Measurements from ENCODE around the gene LCE2A.

DNA sequence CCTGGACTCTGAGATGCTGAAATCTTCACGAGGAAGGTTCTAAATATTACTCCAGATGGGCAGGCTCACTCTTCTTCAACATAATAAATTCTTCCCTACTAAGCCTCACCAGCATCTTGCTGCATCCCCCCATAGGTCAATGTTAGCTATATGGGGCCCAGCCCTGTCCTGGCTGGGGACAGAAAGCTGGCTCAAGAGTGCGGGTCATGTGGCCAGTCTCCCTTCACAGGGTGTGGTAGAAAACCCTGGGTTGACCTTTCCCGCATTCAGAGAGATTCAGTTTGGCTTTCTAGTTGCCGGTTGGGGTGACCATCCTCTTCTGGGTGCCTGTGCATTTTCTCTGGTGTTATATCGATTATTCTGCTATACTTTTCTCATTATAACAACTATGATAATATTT lies 39.9 kb downstream of the LCE2A start:
- TF ChIP-seq POLR2A (IDR thresholded peaks at IDR 0.05) (no peak), POLR2AphosphoS5 (IDR thresholded peaks at IDR 0.05; ENCODE audit: insufficient read depth in 1 of 2, low read depth in 1 of 2) (no peak)

Measured in vagina (tissue), 2 donors.